Smooth muscle cell of the pulmonary artery (primary cell): ENCODE results near the gene HUS1B. TPM values are rescaled to one million over a fixed set of nuclear protein-coding genes. Genes with fewer than 3 reads are reported as not detected.

Experiments
- total RNA-seq: library from RNA; depleted of rRNA; stranded (reverse); fragments of >200 nt; gene quantifications from 2 replicates; pipeline ENCODE4 v1.2.3, GENCODE V29; 2014

Gene HUS1B
- 1.2 and 1.3 TPM in 2 replicates for total RNA-seq

GRCh38 chr6:656460-657252, at the start of gene HUS1B:
Gene HUS1B, minus strand, starts transcription at chr6:657100. Its CDS starts 156 bp downstream, at chr6:656944.

GRCh38 chr6:692858-693722, 36.2 kb upstream of the HUS1B start, which contains the start of gene EXOC2:
Gene EXOC2, minus strand, starts transcription at chr6:693139. Its CDS starts 55,321 bp downstream, at chr6:637818.

Other genes with a start within 250 kb of the HUS1B start
- gene EXOC2, start 36.0 kb upstream of the HUS1B start, total RNA-seq = 39.6 and 39.7 TPM in 2 replicates